ENCODE data around the gene TOR1AIP2. TPM values are rescaled to one million over a fixed set of nuclear protein-coding genes. Genes with fewer than 3 reads are reported as not detected.
"Not testable (repeated sequence)": the region's sequence is repeated elsewhere in the genome, so short reads cannot be mapped to it uniquely, and the experiment has no call there.

The TOR1AIP2 gene
- total RNA-seq, 4 donors from 2014 or later, result 51.1 to 69.8 (median 61.0) TPM

DNA sequence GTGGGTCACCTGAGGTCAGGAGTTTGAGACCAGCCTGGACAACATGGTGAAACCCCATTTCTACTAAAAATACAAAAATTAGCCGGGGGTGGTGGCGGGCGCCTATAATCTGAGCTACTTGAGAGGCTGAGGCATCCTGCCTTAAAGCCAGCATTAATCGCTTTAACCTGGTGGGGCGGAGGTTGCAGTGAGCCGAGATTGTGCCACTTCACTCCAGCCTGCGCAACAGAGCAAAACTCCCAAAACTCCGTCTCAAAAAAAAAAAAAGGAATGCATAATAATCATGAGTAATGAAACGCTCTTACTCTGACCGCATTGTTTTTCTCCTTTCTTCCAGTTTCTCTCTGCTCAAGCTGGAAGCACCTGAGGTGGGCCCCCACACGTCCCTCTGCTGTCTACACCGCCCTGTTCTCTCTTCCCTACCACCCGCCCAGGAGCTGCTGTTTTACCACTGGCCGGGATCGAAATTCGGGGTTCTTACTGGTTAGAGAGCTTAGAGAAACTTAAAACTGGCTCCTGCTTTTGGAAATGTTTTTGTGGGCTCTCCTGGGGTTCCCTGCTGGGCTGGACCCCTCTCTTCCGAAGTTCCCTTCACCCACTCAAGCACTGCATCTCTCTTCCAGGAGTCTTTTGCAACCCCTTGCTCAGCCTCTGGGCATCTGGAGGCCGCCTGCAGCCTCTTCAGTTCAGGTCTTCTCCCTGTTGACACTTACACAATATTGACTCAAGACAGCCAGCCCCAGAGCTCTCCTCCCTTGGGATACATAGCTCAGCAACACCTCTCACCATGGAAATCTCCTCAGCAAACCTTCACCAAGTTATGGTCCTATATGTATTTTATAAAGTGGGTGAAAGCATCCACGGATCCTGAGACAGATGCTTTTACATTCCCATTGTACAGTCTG, 72.1 kb downstream of the TOR1AIP2 start:
- Histone ChIP-seq H3K27me3 (peaks cover 0 to 6% (median 0%) of the 10 kb centered on the region in 4 donors), H3K4me3 (no peak overlapping the region), H3K36me3 (no peaks in the 10 kb centered on the region), H3K27ac (no peak overlapping the region), H3K9me3 (no peaks in the 10 kb centered on the region), H3K4me1 (peaks cover 0 to 12% (median 2%) of the 10 kb centered on the region in 3 donors)
- WGBS, 2 donors, result 79 to 83% methylated on average over 17 to 19 of the region's 19 CpGs
- DNase-seq, result no peak
- TF ChIP-seq CTCF (IDR thresholded peaks at IDR 0.05) (no peak), POLR2A (IDR thresholded peaks at IDR 0.05) (no peak)
- intact Hi-C loops (cut with DNase I), result no loop called here

- H3K27ac ChIP-seq; intact Hi-C loops (cut with DNase I); H3K4me3 ChIP-seq; H3K36me3 ChIP-seq; H3K4me1 ChIP-seq; H3K9me3 ChIP-seq; DNase-seq; H3K27me3 ChIP-seq: not testable (repeated sequence)
- WGBS, 2 donors, result 84 to 100% methylated on average over 2 of the region's 2 CpGs
These were observed 73.2 kb downstream of the TOR1AIP2 start for GRCh38 chr1:179804417-179804816.

GRCh38 chr1:179803918-179804317, 73.7 kb downstream of the TOR1AIP2 start:
- Histone ChIP-seq H3K9me3 (no peaks in the 10 kb centered on the region), H3K4me3 (no peak overlapping the region), H3K4me1 (no peaks in the 10 kb centered on the region), H3K27me3 (no peaks in the 10 kb centered on the region), H3K36me3 (no peaks in the 10 kb centered on the region), H3K27ac (no peak overlapping the region)
- DNase-seq, result no peak
- intact Hi-C loops (cut with DNase I), result no loop called here
- WGBS, 2 donors, result 100% methylated on average over 1 of the region's 1 CpG; no CpG with 5 or more reads in 1 of the 2 donors
- TF ChIP-seq POLR2A (IDR thresholded peaks at IDR 0.05) (no peak), CTCF (IDR thresholded peaks at IDR 0.05) (no peak)

- no peak for TF ChIP-seq CTCF (IDR thresholded peaks at IDR 0.05)
- no peak for TF ChIP-seq POLR2A (IDR thresholded peaks at IDR 0.05)
- no peak for DNase-seq
- H3K36me3 ChIP-seq, result no peaks in the 10 kb centered on the region
- H3K27ac ChIP-seq, result no peak overlapping the region
- no peaks in the 10 kb centered on the region for H3K27me3 ChIP-seq
- intact Hi-C loops (cut with DNase I), result no loop called here
- WGBS, 2 donors, result 62 to 71% methylated on average over 5 to 6 of the region's 6 CpGs
- H3K4me1 ChIP-seq, result no peaks in the 10 kb centered on the region
- no peak overlapping the region for H3K4me3 ChIP-seq
- no peaks in the 10 kb centered on the region for H3K9me3 ChIP-seq
These were observed 74.5 kb downstream of the TOR1AIP2 start for GRCh38 chr1:179803104-179803503.

- Histone ChIP-seq H3K27ac (no peak overlapping the region), H3K9me3 (no peaks in the 10 kb centered on the region), H3K27me3 (no peaks in the 10 kb centered on the region), H3K36me3 (no peaks in the 10 kb centered on the region), H3K4me1 (no peaks in the 10 kb centered on the region), H3K4me3 (no peak overlapping the region)
- DNase-seq, result no peak
- WGBS, 2 donors, result 100% methylated on average over 1 of the region's 4 CpGs
- intact Hi-C loops (cut with DNase I), result no loop called here
- TF ChIP-seq CTCF (IDR thresholded peaks at IDR 0.05) (no peak), POLR2A (IDR thresholded peaks at IDR 0.05) (no peak)
These were observed 77.1 kb downstream of the TOR1AIP2 start for GRCh38 chr1:179800481-179800880.
